Urinary bladder (tissue), 4 donors: ENCODE measurements around the gene SEZ6L. TPM values are rescaled to one million over a fixed set of nuclear protein-coding genes. Genes with fewer than 3 reads are reported as not detected.
"Not testable (repeated sequence)": the region's sequence is repeated elsewhere in the genome, so short reads cannot be mapped to it uniquely, and the experiment has no call there.

Experiments used
- DNase-seq: peaks from one replicate; pipeline ENCODE4 v3.0.0-alpha.2; 2015; ENCODE audit errors: extremely low spot score
- H3K27ac ChIP-seq: one replicate; pipeline ENCODE4 v1.5.1; 2013; ENCODE audit warnings: low read depth, mild to moderate bottlenecking, moderate library complexity
- H3K36me3 ChIP-seq: one replicate; pipeline ENCODE4 v1.6.1; 2013; ENCODE audit warnings: mild to moderate bottlenecking, moderate library complexity; ENCODE audit not compliant: insufficient read depth
- H3K4me1 ChIP-seq: one replicate; pipeline ENCODE4 v1.6.1; 2013; ENCODE audit warnings: mild to moderate bottlenecking, moderate library complexity; ENCODE audit not compliant: insufficient read depth
- H3K4me3 ChIP-seq: one replicate; pipeline ENCODE4 v1.5.1; 2013; ENCODE audit warnings: low read depth, low read length
- WGBS: extraction: QIAGEN DNeasy Blood & Tissue Kit; methylation state at CpG from one replicate; pipeline ENCODE4 v1.1.7; 2013; 5-methylcytosine and 5-hydroxymethylcytosine counted together
- polyA plus RNA-seq: library from polyadenylated mRNA; stranded (reverse); fragments of 200-250 nt; gene quantifications from one replicate; pipeline ENCODE4 v1.2.3, GENCODE V29; 2013
- total RNA-seq: library from RNA; depleted of rRNA; stranded (reverse); fragments of >200 nt; gene quantifications from one replicate; pipeline ENCODE4 v1.2.3, GENCODE V29; 2014
- donor health status: healthy with polysubstance abuse.
- donor health status: healthy.

The SEZ6L gene
- total and polyA plus RNA-seq, 2 donors: 0.48 to 2.0 TPM

- Histone ChIP-seq H3K4me1 (no peaks in the 10 kb centered on the region), H3K4me3 (no peak overlapping the region), H3K36me3 (no peaks in the 10 kb centered on the region), H3K27ac (no peak overlapping the region)
- DNase-seq: no peak
- WGBS: 67% methylated on average over 1 of the region's 1 CpG
These were observed 215.9 kb downstream of the SEZ6L start for GRCh38 chr22:26385164-26385563.

DNA sequence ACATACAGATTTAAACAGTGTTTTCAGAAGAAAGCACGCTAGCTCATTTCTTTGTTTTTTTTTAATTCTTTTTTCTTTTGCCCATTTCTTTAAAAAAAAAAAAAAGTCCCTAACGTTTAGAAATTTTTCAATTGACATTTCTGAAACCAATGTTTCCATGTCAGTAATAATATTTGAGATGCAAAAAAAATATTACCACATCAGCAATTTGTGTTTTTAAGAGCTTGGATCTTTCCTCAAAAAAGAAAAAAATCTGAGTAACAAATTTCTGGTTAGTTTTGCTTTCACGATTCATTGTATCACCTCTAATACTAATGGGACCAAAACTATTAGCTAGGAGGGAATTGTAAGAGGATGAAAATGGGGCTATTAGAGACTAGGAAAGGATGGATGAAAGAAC lies 219.9 kb downstream of the SEZ6L start:
- no peak for DNase-seq
- WGBS: 87% methylated on average over 3 of the region's 3 CpGs
- Histone ChIP-seq H3K4me1 (no peaks in the 10 kb centered on the region), H3K36me3 (no peaks in the 10 kb centered on the region), H3K4me3 (no peak overlapping the region), H3K27ac (no peak overlapping the region)

- H3K4me1 ChIP-seq: no peaks in the 10 kb centered on the region
- H3K27ac ChIP-seq: no peak overlapping the region
- no peak overlapping the region for H3K4me3 ChIP-seq
- no peaks in the 10 kb centered on the region for H3K36me3 ChIP-seq
- 93% methylated on average over 1 of the region's 1 CpG for WGBS
- no peak for DNase-seq
These were observed 221.8 kb downstream of the SEZ6L start for GRCh38 chr22:26391091-26391490.

GRCh38 chr22:26391623-26392022 lies 222.4 kb downstream of the SEZ6L start:
- no peak overlapping the region for H3K27ac ChIP-seq
- no peak overlapping the region for H3K4me3 ChIP-seq
- 69% methylated on average over 2 of the region's 2 CpGs for whole genome bisulfite sequencing
- H3K36me3 ChIP-seq: no peaks in the 10 kb centered on the region
- no peaks in the 10 kb centered on the region for H3K4me1 ChIP-seq
- no peak for DNase-seq

DNA sequence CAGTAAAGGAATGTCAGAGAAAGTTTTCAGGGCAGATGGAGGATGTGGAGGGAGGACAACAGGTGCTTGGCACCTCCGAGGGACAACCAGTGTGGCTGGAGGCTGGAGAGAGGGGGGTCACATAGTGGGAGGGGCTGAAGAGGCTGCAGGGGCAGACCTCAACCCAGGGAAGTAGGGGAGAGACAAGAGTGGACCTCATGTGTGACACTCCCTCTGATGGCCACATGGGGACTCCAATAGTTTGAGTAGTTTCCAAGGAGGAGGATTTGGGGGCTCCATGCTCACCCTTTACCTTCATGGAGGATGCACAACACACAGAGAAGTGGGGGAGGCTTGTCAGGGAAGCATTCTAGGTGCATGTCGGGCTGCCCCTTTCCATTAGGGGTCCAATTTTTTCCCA lies 224.7 kb downstream of the SEZ6L start:
- Histone ChIP-seq H3K27ac (no peak overlapping the region), H3K4me1 (no peaks in the 10 kb centered on the region), H3K36me3 (no peaks in the 10 kb centered on the region), H3K4me3 (no peak overlapping the region)
- WGBS: 62% methylated on average over 2 of the region's 2 CpGs
- no peak for DNase-seq

DNA sequence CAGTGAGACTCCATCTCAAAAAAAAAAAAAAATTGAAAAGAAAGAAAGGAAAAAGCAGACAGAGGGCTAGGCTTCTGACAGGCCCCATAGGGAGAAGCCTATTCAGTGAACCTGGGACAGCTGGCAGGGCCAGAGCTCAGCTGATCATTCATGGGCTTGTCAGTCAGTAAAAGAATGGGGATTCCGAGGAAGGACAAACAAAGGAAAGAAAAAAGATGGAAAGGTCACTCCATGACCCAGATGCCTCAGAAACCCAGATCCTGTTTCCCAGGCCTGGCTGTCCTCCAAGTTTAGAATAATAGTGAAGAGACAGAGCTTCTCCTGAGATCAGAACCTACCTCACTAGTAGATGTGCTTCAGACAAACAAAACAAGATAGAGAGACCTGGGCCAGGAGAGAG lies 225.5 kb downstream of the SEZ6L start:
- no peak for DNase-seq
- no peaks in the 10 kb centered on the region for H3K4me1 ChIP-seq
- 13% methylated on average over 1 of the region's 1 CpG for WGBS
- no peak overlapping the region for H3K27ac ChIP-seq
- no peaks in the 10 kb centered on the region for H3K36me3 ChIP-seq
- H3K4me3 ChIP-seq: no peak overlapping the region

- no peak overlapping the region for H3K4me3 ChIP-seq
- no peaks in the 10 kb centered on the region for H3K4me1 ChIP-seq
- H3K36me3 ChIP-seq: no peaks in the 10 kb centered on the region
- 36% methylated on average over 5 of the region's 5 CpGs for WGBS
- DNase-seq: no peak
- no peak overlapping the region for H3K27ac ChIP-seq
These were observed 226.7 kb downstream of the SEZ6L start for GRCh38 chr22:26395926-26396325.

- 28% methylated on average over 3 of the region's 3 CpGs for WGBS
- no peak overlapping the region for H3K4me3 ChIP-seq
- no peak overlapping the region for H3K27ac ChIP-seq
- DNase-seq: no peak
- no peaks in the 10 kb centered on the region for H3K36me3 ChIP-seq
- no peaks in the 10 kb centered on the region for H3K4me1 ChIP-seq
These were observed 229.5 kb downstream of the SEZ6L start for GRCh38 chr22:26398741-26399153.

DNA sequence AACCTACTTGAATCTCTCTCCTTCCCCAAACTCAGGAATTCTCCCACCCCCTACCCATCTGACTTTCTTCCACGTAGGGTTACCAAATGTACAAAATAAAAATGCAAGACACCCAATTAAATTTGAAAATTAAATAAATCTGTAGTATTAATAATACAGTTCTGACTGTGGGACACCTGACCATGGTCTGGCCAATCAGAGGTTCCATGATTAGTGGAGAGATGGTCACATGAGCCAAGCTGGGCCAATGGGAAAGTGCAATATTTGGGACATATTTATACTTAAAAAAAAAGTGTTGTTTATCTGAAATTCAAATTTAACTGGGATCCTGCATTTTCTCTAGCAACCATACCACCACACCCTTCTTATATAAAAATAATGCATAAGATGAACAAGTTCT lies 230.0 kb downstream of the SEZ6L start:
- no peaks in the 10 kb centered on the region for H3K36me3 ChIP-seq
- H3K4me3 ChIP-seq: no peak overlapping the region
- no peaks in the 10 kb centered on the region for H3K4me1 ChIP-seq
- WGBS: 49% methylated on average over 1 of the region's 1 CpG
- DNase-seq: no peak
- no peak overlapping the region for H3K27ac ChIP-seq

DNA sequence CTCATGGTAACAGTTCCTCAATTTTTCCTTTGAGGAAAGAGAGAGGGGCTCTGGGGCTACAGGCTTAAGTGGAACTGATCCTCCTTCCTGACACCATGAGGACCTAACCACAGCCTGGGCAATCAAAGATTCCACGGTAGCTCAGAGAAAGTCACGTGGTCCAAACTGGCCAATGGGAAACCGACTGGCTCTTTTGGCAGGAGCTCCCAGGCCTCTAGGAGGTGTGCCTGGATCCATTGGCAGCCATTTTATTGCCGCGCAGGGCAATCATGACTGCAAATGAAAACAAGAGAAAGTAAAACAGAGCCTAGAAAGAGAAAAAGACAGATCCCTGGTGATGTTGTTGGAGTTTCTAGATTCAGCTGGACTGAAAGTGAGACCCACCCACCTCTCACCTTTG lies 232.5 kb downstream of the SEZ6L start:
- no peaks in the 10 kb centered on the region for H3K36me3 ChIP-seq
- H3K4me1 ChIP-seq: no peaks in the 10 kb centered on the region
- H3K4me3 ChIP-seq: no peak overlapping the region
- no peak for DNase-seq
- H3K27ac ChIP-seq: no peak overlapping the region
- 72% methylated on average over 5 of the region's 5 CpGs for WGBS

DNA sequence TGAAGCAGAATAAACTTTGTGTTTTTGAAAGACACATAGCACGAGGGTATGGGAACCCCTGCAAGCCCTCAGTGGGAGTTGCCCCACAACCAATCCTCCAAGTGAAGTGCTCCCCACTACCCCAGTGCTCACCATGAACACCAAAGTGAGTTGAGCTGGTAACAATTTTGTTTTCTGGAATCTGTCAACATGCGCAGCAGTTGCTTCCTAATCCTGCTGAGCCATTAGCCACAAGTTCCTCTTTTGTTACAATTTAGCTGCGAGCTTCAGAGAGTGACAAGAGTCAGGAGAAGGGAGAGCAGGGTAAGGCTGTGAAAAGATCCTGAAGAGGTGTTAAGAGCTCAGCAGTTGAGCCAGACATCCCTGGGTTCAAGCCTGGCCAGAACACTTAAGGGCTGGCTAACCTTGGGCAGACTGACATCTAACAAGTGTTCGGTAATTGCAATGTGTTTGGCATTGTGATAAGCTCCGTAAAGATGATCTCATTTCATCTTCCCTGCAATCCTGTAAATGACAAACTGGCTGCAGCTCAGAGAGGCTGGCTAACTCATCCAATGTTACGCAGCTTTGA lies 235.7 kb downstream of the SEZ6L start:
- DNase-seq: no peak
- no peak overlapping the region for H3K4me3 ChIP-seq
- H3K4me1 ChIP-seq: no peaks in the 10 kb centered on the region
- H3K27ac ChIP-seq: no peak overlapping the region
- H3K36me3 ChIP-seq: no peaks in the 10 kb centered on the region
- 29% methylated on average over 6 of the region's 6 CpGs for WGBS

DNA sequence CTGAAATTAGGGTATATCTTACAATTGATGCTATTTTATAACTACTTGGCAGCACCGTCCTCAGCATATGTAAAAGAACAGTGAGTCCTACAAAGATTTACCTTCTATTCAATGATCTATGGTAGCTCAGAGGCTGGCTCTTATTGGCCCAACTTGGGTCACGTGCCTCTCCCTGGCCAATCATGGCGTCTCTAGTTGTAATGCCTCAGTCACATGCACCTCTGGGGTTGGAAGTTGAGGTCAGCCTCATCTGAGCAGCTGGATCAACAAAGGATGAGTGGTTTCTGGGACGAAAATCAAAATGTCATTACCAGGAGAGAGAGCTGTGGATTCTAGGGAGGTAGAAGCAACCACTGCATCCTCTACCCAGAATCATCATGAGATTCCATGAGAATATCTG lies 236.9 kb downstream of the SEZ6L start:
- Histone ChIP-seq H3K4me1 (no peaks in the 10 kb centered on the region), H3K4me3 (no peak overlapping the region), H3K27ac (no peak overlapping the region), H3K36me3 (no peaks in the 10 kb centered on the region)
- DNase-seq: no peak
- WGBS: 83% methylated on average over 4 of the region's 4 CpGs

DNA sequence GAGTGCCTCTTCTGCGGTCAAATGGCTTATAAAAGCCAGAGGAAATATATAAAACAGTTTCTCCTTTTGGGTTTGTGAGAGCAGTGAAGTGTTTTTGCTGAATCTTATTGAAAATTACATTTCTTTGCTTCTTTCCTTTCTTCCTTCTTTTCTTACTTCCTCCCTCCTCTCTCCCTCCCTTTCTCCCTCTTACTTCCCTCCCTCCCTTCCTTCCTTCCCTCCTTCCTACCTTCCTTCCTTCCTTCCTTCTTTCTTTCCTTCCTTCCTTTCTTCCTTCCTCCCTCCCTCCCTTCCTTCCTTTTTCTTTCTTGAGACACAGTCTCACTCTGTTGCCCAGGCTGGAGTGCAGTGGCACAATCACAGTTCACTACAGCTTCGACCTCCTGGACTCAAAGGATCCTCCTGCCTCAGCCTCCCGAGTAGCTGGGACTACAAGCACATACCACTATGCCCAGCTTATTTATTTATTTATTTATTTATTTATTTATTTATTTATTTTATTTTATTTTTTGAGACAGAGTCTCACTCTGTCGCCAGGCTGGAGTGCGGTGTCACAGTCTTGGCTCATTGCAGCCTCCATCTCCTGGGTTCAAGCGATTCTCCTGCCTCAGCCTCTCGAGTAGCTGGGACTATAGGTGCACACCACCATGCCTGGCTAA lies 239.4 kb downstream of the SEZ6L start:
- DNase-seq, H3K27ac ChIP-seq, H3K4me1 ChIP-seq, H3K4me3 ChIP-seq, H3K36me3 ChIP-seq: not testable (repeated sequence)
- 91% methylated on average over 7 of the region's 7 CpGs for WGBS

DNA sequence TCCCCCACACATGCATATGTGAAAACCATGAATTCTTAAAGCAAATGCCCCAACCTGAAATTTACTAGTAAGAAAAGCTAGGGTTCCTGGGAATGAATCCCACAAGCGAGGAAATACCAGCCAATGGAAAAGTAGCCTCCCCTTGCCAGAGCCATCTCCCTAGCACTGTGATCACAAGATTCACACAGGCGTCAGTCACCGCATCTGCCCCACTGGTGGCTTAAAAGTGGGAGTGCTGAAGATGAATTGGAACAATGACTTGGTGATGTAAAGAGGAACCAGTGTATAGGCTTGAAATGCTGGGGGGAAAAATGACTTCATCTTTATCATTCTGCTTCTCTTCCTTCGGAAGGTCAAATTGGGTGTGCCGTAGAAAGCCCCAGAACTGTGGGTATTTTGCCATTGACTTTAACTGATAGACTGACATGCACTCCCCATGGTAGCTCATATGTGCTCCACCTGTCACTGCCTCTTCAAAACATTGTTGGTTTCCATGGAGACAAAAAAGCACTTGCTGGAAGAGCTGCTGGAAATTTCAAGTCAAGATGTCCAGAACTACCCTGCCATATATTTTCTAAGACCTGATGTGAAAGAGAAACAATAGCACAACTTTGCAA lies 240.6 kb downstream of the SEZ6L start:
- no peaks in the 10 kb centered on the region for H3K36me3 ChIP-seq
- no peak overlapping the region for H3K27ac ChIP-seq
- H3K4me3 ChIP-seq: no peak overlapping the region
- H3K4me1 ChIP-seq: no peaks in the 10 kb centered on the region
- DNase-seq: no peak
- WGBS: 69% methylated on average over 5 of the region's 5 CpGs
